KOPT-K1 (cell line): ENCODE results near the gene GRIN2A.

Experiments
- H3K27ac ChIP-seq: fragments of 200-600 bp; sonication (generic); 2 replicates; pipeline ENCODE4 v1.5.1; 2016; ENCODE audit warnings: antibody characterized with exemption, mild to moderate bottlenecking, low read depth, low read length; ENCODE audit not compliant: poor library complexity, severe bottlenecking
- H3K36me3 ChIP-seq: fragments of 200-600 bp; sonication (generic); 2 replicates; pipeline ENCODE4 v1.5.1; 2017; ENCODE audit warnings: antibody characterized with exemption, mild to moderate bottlenecking, low read length, moderate library complexity; ENCODE audit not compliant: insufficient read depth
- H3K9me3 ChIP-seq: fragments of 200-600 bp; sonication (generic); 2 replicates; pipeline ENCODE4 v1.5.1; 2017; ENCODE audit warnings: antibody characterized with exemption, low read length, mild to moderate bottlenecking; ENCODE audit not compliant: insufficient read depth, poor library complexity, severe bottlenecking

GRIN2A gene

DNA sequence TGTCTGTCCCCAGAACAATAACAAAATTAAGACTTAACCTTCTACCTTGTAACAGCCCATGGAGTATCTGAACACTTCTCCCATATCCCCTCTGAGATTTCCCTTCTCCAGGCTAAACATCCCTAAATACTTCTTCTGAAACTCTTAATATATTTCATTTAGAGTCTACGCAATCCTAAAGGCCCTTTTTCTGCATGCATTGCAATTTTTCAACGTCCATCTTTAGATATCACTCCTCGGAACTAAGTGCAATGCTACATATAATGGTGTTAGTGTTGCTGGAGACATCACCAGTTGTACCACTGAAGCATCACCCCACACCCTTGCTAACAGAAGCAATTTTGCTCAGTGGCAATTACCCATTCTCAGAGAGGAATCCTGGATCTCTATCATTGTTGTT lies 13.2 kb downstream of the GRIN2A start:
- Histone ChIP-seq H3K36me3 (no peaks in the 10 kb centered on the region), H3K27ac (no peak overlapping the region), H3K9me3 (peaks cover 2% of the 10 kb centered on the region)

DNA sequence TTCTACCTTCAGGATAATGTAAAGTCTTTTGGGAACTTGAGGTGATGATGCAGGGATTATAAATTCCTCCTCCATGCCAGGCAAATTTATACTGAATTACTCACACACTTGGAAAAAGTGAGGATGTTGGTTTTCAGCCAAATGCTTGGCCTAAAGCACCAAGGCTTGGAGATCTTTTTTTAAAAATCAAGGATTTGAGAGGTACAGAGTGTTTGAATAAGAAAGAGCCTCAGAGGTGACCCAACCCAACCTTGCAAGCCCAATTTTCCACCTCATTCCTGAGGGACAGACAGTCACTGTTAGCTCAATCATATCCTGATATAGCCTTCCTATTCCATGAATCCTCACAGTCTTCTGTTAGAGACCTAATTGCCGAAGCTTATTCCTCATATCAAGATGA lies 14.0 kb downstream of the GRIN2A start:
- H3K9me3 ChIP-seq, result no peaks in the 10 kb centered on the region
- H3K27ac ChIP-seq, result no peak overlapping the region
- H3K36me3 ChIP-seq, result no peaks in the 10 kb centered on the region

DNA sequence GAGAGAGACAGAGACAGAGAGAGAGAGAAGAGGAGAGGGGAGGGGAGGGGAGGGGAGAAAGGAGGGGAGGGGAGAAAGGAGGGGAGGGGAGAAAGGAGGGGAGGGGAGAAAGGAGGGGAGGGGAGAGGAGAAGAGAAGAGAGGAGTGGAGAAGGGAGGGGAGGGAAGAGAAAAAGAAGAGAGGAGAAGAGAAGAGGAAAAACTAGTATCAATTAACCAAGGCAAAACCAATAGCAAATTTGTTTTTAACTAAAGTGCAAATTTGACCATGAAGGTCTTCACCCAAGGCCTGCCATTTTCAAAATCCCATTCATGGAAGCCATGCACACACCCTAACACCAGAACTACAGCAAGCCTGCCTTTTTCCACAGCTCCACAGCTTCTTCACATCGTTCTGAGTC lies 16.6 kb downstream of the GRIN2A start:
- no peaks in the 10 kb centered on the region for H3K9me3 ChIP-seq
- no peak overlapping the region for H3K27ac ChIP-seq
- no peaks in the 10 kb centered on the region for H3K36me3 ChIP-seq

DNA sequence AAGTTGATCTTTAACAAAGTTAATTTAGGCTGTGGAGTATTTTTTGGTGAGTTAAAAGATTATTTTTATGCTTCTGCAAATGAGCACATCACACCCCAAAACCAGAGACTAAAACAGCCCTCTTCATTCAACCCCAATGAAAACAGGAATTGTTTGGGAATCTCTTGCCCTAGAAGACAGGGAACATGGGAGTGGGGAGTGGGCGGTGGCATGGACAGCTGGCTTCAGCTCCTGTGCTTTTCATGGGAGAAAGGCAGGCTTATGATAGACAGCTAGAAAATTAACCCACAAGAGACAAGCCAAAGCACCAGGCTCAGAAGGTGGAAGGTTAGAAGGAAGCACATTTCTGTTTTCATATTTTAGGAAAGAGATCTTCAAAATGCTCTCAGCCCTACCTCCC lies 19.2 kb downstream of the GRIN2A start:
- Histone ChIP-seq H3K27ac (no peak overlapping the region), H3K36me3 (no peaks in the 10 kb centered on the region), H3K9me3 (no peaks in the 10 kb centered on the region)

DNA sequence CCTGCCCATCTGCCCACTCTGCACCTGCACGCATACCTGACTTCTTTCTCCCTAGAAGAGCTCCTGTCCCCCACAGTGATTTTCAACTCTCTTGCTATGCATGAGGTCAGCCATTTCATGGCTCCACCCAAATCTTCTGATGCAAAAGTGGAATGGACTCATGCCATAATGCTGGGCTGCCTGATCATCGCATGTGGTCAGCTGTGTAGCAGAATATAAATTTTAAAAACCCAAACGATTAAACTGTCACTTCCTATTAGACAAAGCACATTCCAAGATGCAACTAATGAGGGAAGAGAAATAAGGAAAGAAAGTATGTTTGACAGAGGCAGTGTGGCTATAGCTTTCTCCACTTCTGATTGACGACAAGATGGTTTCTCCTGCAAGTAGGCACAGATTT lies 26.1 kb downstream of the GRIN2A start:
- H3K27ac ChIP-seq, result no peak overlapping the region
- H3K9me3 ChIP-seq, result no peaks in the 10 kb centered on the region
- H3K36me3 ChIP-seq, result no peaks in the 10 kb centered on the region

DNA sequence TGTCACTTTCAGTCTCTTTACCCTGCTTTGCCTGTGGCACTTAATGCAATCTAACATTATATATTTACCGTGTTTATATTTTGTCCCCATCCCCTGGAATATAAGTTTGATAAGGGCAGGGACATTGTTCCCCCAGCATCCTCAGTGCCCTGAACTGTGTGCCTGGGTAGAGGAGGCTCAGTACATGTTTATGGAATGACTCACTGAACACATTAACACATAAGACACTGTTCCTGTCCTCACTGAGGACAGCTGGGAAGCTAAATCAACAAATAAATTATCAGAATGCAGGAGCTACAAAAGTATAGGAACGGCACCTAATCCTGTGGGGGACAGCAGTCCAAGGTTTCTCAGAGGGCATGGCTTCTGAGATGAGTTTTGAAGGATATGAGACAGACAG lies 27.8 kb downstream of the GRIN2A start:
- Histone ChIP-seq H3K9me3 (no peaks in the 10 kb centered on the region), H3K27ac (no peak overlapping the region), H3K36me3 (no peaks in the 10 kb centered on the region)

DNA sequence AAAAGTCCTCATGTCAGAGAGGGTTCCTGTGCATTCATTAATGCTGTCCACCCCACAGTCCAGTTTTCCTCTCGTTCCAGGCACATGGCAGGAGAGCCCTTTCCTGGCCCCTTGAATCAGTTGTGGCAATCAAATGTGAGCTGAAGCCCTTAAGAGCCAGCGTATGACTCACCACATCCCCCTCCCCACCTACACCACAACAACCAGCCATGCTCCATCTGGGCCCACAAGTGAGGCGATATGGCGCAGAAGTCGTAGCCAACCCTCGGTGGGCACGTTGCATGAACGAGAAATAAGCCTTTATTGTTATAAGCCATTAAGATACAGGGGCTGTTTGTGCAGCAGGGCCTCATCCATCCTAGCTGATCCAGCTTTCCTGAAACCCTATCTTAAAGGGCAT lies 28.2 kb downstream of the GRIN2A start:
- Histone ChIP-seq H3K9me3 (no peaks in the 10 kb centered on the region), H3K36me3 (no peaks in the 10 kb centered on the region), H3K27ac (no peak overlapping the region)

DNA sequence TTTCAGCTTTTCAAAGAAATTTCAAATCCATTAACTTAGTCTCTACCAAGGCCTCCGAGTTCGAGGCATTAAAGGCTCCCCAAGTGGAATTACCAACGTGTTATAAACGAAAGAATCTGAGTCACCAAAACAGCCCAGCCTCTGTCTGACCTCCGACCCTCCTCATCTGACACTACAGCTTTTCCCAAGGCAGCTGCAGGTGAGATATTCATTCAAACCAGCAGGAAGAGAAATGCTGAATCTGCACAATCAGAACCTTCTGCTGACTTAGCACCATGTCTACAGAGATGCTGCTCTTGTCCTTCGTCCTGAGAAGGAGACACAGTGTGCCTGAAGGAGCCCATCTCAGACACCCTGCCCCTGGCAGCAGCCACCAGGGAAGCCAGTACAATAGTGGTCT lies 30.5 kb downstream of the GRIN2A start:
- Histone ChIP-seq H3K9me3 (no peaks in the 10 kb centered on the region), H3K27ac (no peak overlapping the region)

DNA sequence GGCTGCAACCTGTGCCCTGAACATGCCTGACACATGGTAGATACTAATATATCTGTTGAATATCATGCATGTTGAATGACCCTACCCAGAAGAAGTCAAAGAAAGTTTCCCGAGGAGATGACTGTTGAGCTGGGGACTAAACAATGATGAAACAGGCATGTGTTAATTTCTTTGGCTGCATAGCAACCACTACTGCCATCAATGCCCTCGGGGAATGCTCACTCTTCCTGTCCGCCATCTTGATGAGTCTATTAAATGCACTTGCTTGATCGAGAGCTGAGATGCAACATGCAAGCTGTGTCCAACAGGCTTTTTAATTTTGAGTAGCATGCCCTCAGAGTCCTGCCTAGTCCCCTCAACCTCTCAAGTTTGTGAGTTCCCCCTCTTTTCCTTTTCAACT lies 31.3 kb downstream of the GRIN2A start:
- Histone ChIP-seq H3K9me3 (no peaks in the 10 kb centered on the region), H3K27ac (no peak overlapping the region)

More for the DNA sequence above, 30.5 kb downstream of the GRIN2A start:
- H3K36me3 ChIP-seq, result no peaks in the 10 kb centered on the region

DNA sequence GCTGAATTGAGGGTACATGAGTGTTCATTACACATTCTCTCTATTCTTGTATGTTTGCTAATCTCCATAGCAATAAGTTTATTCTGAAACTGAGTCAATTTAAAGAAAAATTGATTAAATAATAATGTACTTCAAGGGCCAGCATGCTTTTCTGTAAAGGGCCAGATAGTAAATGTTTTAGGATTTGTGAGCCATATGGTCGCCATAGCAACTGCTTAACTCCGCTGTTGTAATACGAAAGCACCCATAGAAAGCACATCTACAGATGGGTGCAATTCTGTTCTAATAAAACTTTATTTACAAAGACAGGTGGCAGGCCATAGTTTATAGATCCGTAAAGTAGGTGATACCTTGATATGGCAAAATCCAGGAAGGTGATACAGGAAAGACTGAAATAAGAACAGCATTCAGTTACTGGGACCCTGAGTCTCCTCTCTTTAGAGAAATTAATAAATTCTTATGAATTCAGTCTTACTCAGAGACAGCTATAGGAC lies 36.6 kb downstream of the GRIN2A start:
- Histone ChIP-seq H3K36me3 (no peaks in the 10 kb centered on the region), H3K9me3 (no peaks in the 10 kb centered on the region), H3K27ac (no peak overlapping the region)

More for the DNA sequence above, 31.3 kb downstream of the GRIN2A start:
- H3K36me3 ChIP-seq, result no peaks in the 10 kb centered on the region

DNA sequence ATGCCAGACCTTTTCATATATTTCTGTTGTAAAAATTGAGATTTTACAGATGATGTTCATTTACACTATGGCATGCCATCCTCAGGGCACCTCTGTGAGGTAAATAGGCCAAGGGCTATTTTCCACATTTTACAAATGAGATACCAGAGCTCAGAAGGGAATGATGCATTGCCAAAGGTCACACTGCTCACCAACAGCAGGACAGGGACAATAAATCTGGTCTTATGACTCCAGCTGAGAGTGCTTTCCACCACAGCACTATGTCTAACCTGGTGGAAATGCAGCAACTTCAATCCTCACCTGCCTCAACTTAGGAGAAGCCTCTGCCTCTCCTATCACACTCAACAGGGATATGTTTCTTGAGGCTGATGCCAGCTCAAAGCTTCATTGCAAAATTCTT lies 40.6 kb downstream of the GRIN2A start:
- Histone ChIP-seq H3K9me3 (no peaks in the 10 kb centered on the region), H3K36me3 (no peaks in the 10 kb centered on the region), H3K27ac (no peak overlapping the region)

DNA sequence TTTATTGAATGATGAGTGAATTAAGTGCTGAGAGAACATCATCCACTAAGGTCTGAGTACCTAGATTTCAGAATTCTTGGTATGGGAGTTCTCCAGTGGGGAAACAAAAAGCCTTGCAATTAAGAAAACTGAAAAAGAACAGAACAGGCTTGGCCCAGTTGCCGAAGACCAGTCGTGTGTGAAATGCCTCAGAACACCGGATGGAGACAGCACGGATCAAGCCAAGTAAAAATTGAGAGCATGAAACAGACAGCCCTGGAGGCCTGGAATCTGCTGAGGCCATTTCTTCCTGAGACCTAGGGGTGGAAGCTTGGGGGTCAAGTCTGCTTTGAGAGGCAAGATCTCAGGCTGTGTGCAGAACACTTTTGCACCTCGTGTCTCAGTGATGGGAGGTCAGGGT lies 43.3 kb downstream of the GRIN2A start:
- H3K27ac ChIP-seq, result no peak overlapping the region
- no peaks in the 10 kb centered on the region for H3K36me3 ChIP-seq
- H3K9me3 ChIP-seq, result no peaks in the 10 kb centered on the region

DNA sequence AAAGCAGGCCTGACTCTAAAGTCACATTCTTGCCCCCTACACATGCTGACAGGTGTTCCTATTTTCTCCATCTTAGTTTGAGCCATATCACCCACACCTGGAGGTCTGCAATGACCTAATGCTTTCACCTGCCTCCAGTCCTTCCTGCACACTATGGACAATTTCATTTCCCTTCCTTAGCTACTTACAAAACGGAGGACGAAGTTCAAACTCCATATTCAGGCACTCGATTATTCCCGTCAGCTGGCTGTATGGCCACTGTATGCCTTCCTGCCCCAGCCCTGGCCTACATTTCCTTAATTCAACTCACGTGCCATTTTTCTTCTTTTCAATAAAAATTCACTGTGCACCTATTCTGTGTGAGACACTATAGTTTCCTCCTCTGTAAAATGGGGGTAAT lies 44.9 kb downstream of the GRIN2A start:
- Histone ChIP-seq H3K27ac (no peak overlapping the region), H3K9me3 (peaks cover 4% of the 10 kb centered on the region), H3K36me3 (no peaks in the 10 kb centered on the region)

DNA sequence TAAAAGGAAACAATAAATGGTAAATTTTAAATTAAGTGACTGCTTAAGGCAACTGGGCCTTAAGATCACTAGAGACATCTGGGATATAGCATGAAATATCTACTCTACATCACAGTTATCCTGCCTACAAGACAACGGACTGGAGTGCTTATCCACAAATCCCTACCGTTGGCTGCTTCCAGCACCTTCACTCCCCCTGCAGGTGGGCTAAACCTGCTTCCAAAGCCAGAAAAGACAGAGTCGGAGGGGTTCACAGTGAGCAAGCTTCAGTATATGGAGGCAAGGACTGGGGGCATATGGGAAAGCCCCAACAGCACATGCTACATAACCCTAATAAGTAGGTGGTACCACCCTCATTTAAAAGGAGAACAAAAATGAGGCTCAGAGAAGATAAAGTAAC lies 45.3 kb downstream of the GRIN2A start:
- H3K9me3 ChIP-seq, result peaks cover 4% of the 10 kb centered on the region
- no peak overlapping the region for H3K27ac ChIP-seq
- H3K36me3 ChIP-seq, result no peaks in the 10 kb centered on the region

DNA sequence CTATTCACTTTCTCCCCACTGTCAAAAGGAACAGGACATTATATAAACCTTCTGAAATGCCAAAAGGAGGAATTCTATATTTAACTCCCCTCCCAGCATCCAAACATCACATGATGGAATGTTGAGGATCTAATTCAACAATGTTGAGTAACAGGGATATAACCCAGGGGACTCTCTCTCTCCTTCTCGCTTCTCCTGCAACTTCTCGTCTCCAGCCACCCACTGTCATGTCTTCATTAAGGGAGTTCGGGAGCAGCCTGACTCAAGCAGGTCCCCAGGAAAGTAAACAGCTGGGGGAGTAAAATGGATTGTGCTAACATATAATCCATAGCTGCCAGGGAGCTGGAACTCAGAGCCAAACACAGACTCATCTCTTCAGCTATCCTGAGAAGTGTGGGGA lies 51.7 kb downstream of the GRIN2A start:
- H3K9me3 ChIP-seq, result peaks cover 4% of the 10 kb centered on the region
- H3K36me3 ChIP-seq, result no peaks in the 10 kb centered on the region
- no peak overlapping the region for H3K27ac ChIP-seq

DNA sequence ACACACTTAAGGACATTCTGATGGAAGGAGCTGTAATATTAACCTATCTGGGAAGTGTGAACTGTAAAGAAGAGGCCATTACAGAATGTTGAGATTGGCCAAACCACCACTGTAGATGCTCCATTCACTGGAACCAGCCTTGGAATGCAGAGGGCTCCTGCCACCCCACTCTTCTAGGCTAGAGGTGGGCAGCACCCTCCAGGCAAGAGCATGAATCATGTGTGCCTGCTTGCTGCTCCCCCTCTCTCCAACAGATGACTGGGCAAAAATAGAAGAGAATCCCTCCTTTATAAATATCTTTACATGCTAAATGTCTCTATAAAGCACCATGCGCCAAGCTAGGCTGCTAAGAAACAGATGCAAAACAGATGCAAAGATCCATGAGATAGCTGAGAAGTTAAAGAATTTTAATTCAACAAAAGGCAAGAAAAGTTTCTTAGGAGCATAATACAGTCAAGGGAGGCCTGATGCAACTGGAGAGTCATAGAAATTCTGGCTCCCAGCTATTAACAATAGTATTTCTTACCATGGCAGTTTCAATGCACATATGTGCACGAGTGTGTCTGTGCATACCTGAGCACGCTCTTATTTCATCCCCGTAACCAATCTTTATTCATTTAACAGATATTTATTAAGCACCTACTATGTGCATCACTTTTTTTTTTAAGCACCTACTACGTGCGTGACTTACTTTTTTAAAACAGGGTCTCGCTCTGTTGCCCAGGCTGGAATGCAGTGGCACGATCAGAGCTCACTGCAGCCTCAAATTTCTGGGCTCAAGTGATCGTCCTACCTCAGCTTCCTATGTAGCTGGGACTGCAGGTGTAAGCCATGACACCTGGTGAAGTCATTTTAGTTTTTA lies 53.6 kb downstream of the GRIN2A start:
- Histone ChIP-seq H3K27ac (no peak overlapping the region), H3K36me3 (no peaks in the 10 kb centered on the region), H3K9me3 (peaks cover 4% of the 10 kb centered on the region)
